GM12873 (cell line): ENCODE measurements around the gene CGNL1.

ENCODE experiments used
- CTCF ChIP-seq: IDR thresholded peaks from 2 replicates; pipeline ENCODE4 v1.5.1; 2012; ENCODE audit warnings: low read depth, mild to moderate bottlenecking, moderate library complexity, low read length, control low read depth; ENCODE audit not compliant: insufficient read depth; ENCODE audit errors: missing control alignments

Gene CGNL1

DNA sequence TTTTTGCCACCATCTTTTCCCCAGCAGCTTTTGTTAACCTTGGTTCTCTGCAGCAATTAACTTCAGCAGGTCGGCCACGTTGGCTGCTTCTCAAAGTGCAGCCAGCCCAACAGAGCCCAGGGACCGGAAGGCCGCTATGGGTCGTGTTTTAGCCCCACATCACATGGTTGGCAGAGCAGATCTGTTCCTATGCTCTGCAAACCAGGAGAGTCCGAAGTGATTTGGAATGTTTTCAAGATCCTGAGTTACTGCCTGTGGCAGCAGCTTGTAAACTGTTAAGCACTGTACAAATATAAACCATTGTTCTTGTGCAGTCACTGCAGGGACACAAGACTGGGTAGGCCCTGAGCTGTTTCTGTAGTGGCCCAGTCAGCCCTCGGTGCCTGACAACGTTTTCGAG, 145.8 kb downstream of the CGNL1 start:
- TF ChIP-seq CTCF, result no peak

DNA sequence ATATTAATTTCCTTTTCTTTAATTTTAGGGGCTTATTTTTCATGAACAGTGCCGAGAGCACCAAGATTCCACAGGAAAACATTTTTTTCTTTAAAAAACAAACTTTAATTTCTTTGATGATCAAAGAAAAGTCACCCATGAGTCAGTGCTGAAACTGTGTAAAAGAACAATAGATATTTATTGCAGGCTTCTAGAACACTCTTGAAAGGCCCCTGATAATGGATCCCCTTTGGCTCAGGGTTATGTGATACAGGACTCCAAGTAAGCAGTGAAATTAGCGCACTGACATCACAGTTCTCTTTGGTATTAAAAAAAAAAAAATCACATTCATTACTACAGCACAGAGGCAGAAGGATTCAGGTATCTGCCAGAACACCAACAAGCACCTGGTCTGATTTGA, 149.3 kb downstream of the CGNL1 start:
- no peak for TF ChIP-seq CTCF

DNA sequence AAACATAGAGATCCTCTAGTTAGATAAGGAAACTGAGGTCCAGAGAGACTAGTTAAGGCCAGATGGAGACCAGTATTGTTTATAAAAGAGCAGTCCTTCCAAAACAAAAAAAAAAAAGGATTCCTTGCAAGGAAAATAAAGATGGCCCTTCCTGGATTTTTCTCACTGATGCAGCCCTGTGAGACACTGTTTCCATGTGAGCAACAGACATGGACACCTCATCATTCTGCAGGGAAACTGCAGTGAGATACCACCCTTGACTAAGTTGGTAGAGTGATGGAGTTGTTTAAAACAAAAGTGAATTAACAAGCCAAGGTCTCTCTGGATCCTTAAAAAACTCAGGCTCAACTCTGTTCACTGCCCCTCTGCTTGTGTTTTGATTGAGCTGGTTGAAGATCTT, 149.8 kb downstream of the CGNL1 start:
- no peak for TF ChIP-seq CTCF

DNA sequence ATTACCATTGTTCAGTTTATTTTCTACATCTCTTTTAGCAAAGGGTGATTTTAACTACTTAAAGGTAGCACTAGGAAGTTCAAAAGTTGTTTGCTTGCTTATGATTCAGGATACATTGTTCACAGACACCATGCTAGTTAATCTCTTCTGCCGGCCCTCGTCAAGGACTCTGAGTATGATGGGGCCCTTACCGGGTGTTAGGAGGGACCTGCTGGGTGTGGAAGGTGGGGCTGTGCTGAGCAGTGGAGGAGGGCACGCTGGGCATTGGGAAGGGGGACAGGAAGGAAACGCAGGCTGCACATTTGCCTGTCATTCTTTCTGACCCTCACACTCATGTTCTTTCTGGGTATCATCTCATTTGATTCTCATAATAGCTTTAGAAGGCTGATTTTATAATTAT, 150.3 kb downstream of the CGNL1 start:
- TF ChIP-seq CTCF, result no peak

GRCh38 chr15:57527382-57528091, 151.2 kb downstream of the CGNL1 start:
- TF ChIP-seq CTCF, result peak; percentile 61

GRCh38 chr15:57528940-57529565, 152.7 kb downstream of the CGNL1 start:
- TF ChIP-seq CTCF, result no peak

DNA sequence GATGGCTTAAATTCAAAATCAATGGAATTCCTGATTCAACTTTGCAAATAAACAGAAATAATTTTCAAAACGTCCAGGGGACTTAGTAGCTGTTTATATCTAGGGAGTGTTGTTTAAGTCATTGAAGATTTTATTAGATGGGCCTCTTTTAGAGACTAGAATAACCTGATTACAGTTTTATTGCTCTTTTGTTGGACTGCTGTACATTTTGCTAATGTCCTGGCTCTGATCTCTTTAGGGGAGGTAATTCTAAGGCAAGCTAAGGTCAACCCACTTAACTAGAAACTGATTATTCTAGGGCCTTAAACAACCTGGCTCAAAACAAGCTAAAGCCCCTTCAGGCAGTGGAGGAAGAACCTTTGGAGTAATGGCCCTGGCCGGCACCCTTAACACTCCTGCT, 153.4 kb downstream of the CGNL1 start:
- no peak for TF ChIP-seq CTCF
